ENCODE measurements around the gene SART3. TPM values are rescaled to one million over a fixed set of nuclear protein-coding genes. Genes with fewer than 3 reads are reported as not detected.

SART3 gene
- total and polyA plus RNA-seq, 4 donors: 5.9 to 37.1 (median 23.5) TPM

GRCh38 chr12:108584456-108585065 lies 23.6 kb upstream of the SART3 start:
- WGBS: 77% methylated on average over 3 of the region's 3 CpGs
- Histone ChIP-seq H3K27me3 (ENCODE audit: control insufficient read depth in 4 of 4, insufficient read depth in 4 of 4, low read length in 3 of 4) (no peaks in the 10 kb centered on the region), H3K9me3 (ENCODE audit: control insufficient read depth in 4 of 4, low read length in 3 of 4) (no peaks in the 10 kb centered on the region)

GRCh38 chr12:108583991-108584390 lies 23.0 kb upstream of the SART3 start:
- Histone ChIP-seq H3K27me3 (ENCODE audit: control insufficient read depth in 4 of 4, insufficient read depth in 4 of 4, low read length in 3 of 4) (no peaks in the 10 kb centered on the region), H3K27ac (ENCODE audit: low read depth in 1 of 2, low read length in 2 of 2) (no peak overlapping the region), H3K4me1 (ENCODE audit: control insufficient read depth in 4 of 4, insufficient read depth in 4 of 4, low read length in 3 of 4) (no peaks in the 10 kb centered on the region), H3K4me3 (ENCODE audit: low read depth in 1 of 3, low read length in 3 of 3) (no peak overlapping the region), H3K9ac (ENCODE audit: low read depth in 1 of 2, low read length in 2 of 2) (no peak overlapping the region), H3K36me3 (ENCODE audit: control insufficient read depth in 4 of 4, insufficient read depth in 3 of 4, low read depth in 1 of 4, low read length in 3 of 4) (no peaks in the 10 kb centered on the region), H3K9me3 (ENCODE audit: control insufficient read depth in 4 of 4, low read length in 3 of 4) (no peaks in the 10 kb centered on the region)
- DNase-seq (ENCODE audit: low spot score): no peak
- 57% methylated on average over 7 of the region's 7 CpGs for WGBS
- TF ChIP-seq CTCF (IDR thresholded peaks at IDR 0.05; ENCODE audit: low read depth, low read length, missing input control) (no peak), ZBTB33 (IDR thresholded peaks at IDR 0.05) (no peak), HNF4G (IDR thresholded peaks at IDR 0.05) (no peak), SP1 (IDR thresholded peaks at IDR 0.05) (no peak), RAD21 (IDR thresholded peaks at IDR 0.05) (no peak), GABPA (IDR thresholded peaks at IDR 0.05 in 1 of 2, conservative IDR thresholded peaks at IDR 0.05 in 1 of 2) (no peak), NR2F2 (IDR thresholded peaks at IDR 0.05) (no peak), TAF1 (conservative IDR thresholded peaks at IDR 0.05) (no peak), RXRA (IDR thresholded peaks at IDR 0.05) (no peak), FOXA1 (IDR thresholded peaks at IDR 0.05) (no peak), YY1 (IDR thresholded peaks at IDR 0.05) (no peak)

More at GRCh38 chr12:108584456-108585065, 23.6 kb upstream of the SART3 start:
- no peak for TF ChIP-seq FOXA1 (IDR thresholded peaks at IDR 0.05)
- no peak for TF ChIP-seq HNF4A (conservative IDR thresholded peaks at IDR 0.05)
- TF ChIP-seq RAD21 (IDR thresholded peaks at IDR 0.05): no peak
- no peak for TF ChIP-seq RXRA (IDR thresholded peaks at IDR 0.05)
- no peak for TF ChIP-seq JUND (IDR thresholded peaks at IDR 0.05)
- no peak for TF ChIP-seq GABPA (IDR thresholded peaks at IDR 0.05 in 1 of 2, conservative IDR thresholded peaks at IDR 0.05 in 1 of 2)
- TF ChIP-seq ZBTB33 (IDR thresholded peaks at IDR 0.05): no peak
- TF ChIP-seq REST (IDR thresholded peaks at IDR 0.05): no peak
- TF ChIP-seq SP1 (IDR thresholded peaks at IDR 0.05): no peak
- TF ChIP-seq HNF4G (IDR thresholded peaks at IDR 0.05): no peak
- no peak for TF ChIP-seq YY1 (IDR thresholded peaks at IDR 0.05)
- TF ChIP-seq FOXA2 (IDR thresholded peaks at IDR 0.05): no peak
- H3K4me3 ChIP-seq (ENCODE audit: low read depth in 1 of 3, low read length in 3 of 3): no peak overlapping the region
- no peak overlapping the region for H3K27ac ChIP-seq (ENCODE audit: low read depth in 1 of 2, low read length in 2 of 2)
- H3K4me1 ChIP-seq (ENCODE audit: control insufficient read depth in 4 of 4, insufficient read depth in 4 of 4, low read length in 3 of 4): no peaks in the 10 kb centered on the region
- no peak overlapping the region for H3K9ac ChIP-seq (ENCODE audit: low read depth in 1 of 2, low read length in 2 of 2)
- H3K36me3 ChIP-seq (ENCODE audit: control insufficient read depth in 4 of 4, insufficient read depth in 3 of 4, low read depth in 1 of 4, low read length in 3 of 4): no peaks in the 10 kb centered on the region
- DNase-seq (ENCODE audit: low spot score): no peak

All from liver (tissue), 9 donors.